Measurements from ENCODE around the gene CENPE.
A peak's percentile ranks its signal among the peaks of the same experiment; 100 is the strongest.

Gene CENPE

DNA sequence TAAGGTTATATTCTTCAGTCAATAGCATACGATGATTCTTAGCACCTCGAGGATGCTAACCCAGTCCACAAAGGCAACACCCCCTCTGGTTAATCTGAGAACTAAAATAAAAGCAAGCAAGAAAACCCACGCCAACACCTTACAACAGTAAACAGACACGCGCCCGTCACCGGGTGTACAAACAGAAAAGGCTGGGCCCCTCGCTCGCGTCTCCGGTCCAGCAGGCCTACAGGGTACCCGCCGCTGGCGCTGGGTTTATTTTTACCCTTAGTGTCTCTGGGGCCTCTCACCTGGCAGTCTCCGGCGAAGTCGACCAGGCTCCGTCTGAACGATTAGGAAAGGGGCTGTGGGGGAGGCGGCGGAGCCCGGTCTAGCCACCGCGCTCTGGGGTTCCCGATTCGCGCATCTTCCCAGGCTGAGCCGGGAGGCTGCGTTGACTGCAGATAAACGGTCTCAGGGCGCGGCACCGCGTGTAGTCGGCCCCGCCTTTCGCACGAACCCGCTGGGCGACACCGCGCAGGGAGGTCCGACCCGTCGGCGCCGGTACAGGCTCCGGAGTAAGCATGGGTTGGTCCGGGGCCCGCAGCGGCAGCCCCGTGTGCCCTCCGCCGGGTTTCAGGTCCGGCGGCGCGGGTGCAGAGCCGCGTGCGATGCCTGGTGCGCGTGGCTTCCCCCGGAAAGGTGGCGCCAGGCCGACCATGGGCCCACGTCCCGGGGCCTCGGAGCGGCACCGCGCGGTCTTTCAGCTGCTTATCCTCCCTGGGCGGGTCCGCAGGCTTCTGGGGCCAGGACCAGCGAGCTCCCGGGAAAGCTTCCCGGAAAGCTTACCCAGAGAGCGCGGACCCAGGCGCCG lies 122.0 kb downstream of the CENPE start:
- DNase-seq, result peak; percentile 58

DNA sequence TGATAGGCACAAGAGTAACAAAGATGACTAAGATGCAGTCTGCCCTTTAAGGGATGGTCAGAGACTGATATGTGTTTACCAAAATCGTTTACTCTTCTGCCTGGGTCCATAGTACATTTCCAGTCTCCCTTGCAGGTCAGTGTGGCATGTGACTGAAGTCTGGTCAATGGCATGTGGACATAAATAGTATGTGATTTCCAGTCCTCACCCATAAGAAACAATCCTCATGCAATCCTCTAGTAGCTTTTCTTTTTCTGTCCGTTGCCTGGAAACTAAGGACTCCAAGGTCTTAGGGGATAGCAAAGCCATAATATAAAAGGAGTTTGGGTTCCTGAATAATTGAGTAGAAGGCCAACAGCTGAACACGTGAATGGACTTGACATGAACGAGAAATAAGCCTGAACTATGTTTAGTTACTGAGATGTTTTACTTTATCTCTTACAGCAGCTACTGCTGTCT lies 122.7 kb downstream of the CENPE start:
- no peak for DNase-seq

DNA sequence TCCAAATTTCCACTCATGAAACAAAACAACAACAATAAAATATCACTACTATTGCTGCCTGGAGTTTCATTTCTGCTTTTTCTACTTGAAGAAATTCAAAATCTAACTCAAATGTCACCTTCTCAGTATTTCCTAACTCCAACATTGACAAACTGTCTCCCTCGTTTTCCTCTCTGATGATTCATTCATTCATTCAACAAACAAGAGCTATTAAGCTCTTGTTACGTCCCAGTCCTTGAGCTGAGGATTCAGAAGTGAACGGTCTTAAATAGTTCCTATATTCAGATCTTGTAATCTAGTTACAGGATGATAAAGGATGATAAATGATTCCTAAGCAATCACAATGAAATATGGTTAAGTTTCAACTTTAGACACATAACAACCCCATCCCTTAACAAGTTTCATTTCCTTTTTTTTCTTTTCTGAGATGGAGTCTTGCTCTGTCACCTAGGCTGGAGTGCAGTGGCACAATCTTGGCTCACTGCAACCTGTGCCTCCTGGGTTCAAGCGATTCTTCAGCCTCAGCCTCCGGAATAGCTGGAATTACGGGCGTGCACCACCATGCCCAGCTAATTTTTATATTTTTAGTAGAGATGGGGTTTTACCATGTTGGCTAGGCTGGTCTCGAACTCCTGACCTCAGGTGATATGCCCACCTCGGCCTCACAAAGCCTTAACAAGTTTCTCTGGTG lies 123.3 kb downstream of the CENPE start:
- DNase-seq, result no peak

DNA sequence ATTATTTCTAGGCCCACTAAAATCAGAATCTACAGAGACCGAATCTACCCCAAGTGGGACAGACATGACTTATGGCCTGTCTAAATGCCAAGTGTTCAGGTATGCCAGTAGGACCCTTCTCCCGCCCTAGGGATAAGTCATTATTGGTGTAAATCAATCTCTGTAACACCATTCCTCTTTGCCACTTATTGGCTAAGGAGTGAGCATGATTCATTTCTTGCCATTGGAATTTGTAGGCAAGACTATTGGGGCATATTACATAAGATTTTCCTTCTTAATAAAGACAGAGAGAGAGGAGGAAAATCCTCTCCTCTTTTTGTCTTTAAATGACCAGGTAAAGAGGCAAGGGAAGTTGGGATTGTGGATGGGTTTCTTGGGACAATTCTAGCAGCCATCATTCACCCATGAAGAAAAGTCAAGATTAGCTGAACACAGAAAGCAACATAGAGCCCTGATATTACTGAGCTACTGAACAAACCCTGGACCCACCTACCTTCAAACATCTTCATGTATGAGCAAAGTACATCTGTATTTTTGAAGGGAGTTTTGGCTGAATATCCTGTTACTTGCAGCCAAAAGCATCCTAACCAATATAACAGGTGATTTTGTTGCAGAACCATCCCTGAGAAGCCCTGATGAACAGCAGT lies 124.2 kb downstream of the CENPE start:
- no peak for DNase-seq

DNA sequence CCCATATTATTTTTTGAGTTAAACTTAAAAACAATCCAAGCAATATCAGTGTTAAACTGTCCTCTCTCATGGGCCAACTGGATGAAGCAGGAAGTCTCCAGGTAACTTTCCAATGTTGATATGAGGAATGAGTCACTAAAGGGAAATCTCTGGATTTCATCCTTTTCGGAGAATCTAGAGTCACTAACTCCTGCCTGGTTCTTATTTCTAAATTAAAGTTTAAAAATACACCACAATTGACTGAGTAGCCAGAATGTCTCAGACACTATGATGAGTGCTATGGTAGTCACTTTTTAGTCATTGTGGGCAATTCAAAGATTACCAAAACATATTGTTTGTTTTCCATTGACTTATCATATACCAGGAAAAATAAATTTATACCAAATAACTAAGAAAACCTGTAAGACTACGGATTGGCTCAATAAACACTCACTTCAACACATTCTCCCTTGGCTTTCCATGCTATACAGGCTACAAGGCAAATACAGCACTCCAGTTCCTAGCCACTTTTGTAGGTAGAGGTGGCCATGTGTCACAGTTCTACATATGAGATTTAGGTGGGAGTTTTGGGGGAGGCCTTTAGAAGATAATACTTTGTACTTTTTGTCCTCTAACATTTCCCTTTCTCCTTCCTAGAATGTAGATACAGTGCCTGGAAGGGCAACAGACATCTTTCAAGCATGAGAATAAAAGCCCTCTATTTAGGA lies 130.1 kb downstream of the CENPE start:
- no peak for DNase-seq

DNA sequence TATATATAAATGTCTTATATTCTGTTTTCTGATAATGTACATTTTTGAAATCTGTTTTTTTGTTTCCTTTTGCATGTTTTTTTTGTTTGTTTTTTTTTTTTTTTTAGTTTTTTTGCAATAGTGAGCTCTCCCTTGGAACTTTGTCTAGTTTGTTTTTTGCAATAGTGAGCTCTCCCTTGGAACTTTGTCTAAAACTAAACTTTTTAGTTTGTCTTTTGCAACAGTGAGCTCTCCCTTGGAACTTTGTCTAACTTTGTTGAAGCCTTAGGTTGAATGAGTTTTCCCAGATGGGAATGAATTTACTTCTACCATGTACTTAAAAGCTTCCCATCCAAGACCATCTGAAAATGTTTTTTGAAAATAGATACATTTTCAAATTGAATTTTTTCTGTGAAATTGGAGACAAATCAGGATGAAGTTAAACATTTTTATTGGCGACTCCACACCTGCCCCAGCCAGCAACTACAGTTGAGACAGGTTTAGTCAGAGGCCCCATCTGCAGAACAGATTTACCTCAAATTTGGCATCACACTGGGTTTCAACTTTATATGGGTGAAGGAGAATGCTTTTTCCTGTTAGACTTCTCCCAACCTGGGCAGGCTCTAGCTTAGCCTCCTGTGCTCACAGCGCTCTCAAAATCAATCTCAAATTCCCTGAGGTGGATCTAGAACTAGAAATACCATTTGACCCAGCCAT lies 137.5 kb downstream of the CENPE start:
- DNase-seq, result no peak

All from CD4-positive, alpha-beta T cell treated with Interleukin-15 for 1 hour (primary cell).